Measurements from ENCODE around the gene ZDHHC1. TPM values are rescaled to one million over a fixed set of nuclear protein-coding genes. Genes with fewer than 3 reads are reported as not detected.

ZDHHC1 gene
- total RNA-seq, 5 donors from 2014 or later (not counting 1 experiment from before 2014, with no cell fraction given), result 0.26 to 0.85 (median 0.47) TPM; not detected in 1

DNA sequence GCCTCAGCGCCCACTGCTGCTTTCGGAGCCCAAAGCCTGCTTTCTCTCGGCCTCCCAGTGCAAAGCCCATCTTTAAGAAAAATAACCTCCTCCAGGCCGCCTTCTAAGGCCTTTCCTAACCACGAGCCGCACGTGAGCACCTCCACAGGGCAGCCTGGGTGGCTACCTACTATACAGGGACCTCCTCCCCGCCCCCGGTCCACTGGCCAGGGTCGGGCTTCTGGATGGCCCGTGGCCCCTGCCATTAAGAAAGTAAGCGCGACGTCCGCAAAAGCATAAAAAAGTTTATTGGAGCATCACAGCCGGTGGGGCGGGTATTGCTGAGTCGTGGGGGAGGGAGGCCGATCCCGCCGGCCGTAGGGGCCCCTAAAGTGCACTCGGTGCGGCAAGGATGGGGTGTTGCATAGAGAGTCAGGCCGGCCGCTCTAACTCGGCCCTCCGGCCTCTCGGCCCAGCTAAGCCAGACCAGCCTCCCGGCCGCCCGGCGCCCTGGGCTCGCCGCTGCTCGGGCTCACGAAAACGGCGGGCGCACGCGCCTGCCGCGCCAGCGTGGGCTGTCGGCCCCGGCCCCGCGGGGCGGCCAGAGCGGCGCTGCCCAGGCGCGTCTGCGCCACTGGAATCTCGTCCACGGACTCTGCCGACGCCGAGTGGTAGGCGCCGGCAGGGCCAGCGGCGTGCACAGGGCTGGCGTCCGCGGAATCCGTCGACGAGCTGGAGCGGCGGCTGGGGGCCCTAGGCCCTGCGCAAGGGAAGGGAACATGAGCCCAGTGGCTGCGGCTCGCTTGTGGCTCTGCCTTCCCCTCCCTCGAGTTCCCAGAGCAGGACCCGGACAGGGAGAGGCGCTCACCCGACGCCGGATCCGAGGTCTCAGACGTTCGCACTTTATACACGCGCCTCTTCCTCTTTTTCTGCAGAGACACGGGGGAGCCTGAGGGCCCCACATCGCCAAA, 21.8 kb downstream of the ZDHHC1 start:
- H3K4me3 ChIP-seq (ENCODE audit: control insufficient read depth in 1 of 2, extremely low read depth in 1 of 2, low read length in 1 of 2), result peak overlapping the region in 1 of 2 donors; percentile 29

DNA sequence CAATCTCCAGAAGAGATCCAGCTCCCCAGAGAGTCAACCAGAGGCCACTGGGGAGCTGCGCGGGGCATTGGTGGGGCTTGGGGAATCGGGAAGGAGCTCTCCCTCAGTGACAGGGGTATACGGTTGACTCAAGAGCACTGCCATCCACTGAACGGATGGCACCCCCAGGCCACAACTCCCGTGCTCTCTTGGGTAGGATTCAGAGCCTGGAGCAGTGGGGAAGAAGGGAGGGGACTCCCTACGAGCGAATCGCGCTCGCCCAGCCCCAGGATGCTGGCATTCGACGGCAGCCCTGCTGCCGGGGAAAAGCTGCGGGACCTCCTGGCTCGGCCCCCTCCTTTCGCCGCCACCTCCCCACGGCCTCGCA, 22.5 kb downstream of the ZDHHC1 start:
- POLR2A ChIA-PET, result no interaction called here
- H3K9me3 Mint-ChIP-seq, result no peaks in the 10 kb centered on the region
- peak overlapping the region in 1 of 2 donors; percentile 29 for H3K4me3 ChIP-seq (ENCODE audit: control insufficient read depth in 1 of 2, extremely low read depth in 1 of 2, low read length in 1 of 2)
- peaks cover 0 to 22% of the 10 kb centered on the region in 2 experiments for H3K4me1 ChIP-seq (ENCODE audit: control insufficient read depth in 1 of 2, extremely low read depth in 1 of 2, insufficient read depth in 2 of 2, low read length in 2 of 2)
- no peaks in the 10 kb centered on the region for H3K36me3 Mint-ChIP-seq
- no peaks in the 10 kb centered on the region for H3K9me3 ChIP-seq
- CTCF ChIA-PET, result no interaction called here
- ATAC-seq (replicated peaks in 1 of 4), result peak in 2 of 4 experiments; percentile 18 to 32
- H3K27me3 Mint-ChIP-seq, result peaks cover 32 to 47% of the 10 kb centered on the region in 2 donors
- peaks cover 0 to 74% of the 10 kb centered on the region in 2 experiments for H3K27me3 ChIP-seq (replicated peaks in 1 of 2; ENCODE audit: control insufficient read depth in 2 of 2, extremely low read depth in 1 of 2, insufficient read depth in 2 of 2, low read length in 1 of 2)
- 17% methylated on average over 19 of the region's 20 CpGs for WGBS (ENCODE audit: insufficient coverage)
- no peak overlapping the region for H3K27ac ChIP-seq (ENCODE audit: low read length)
- no peaks in the 10 kb centered on the region for H3K36me3 ChIP-seq (ENCODE audit: control insufficient read depth in 2 of 2, extremely low read depth in 1 of 2, insufficient read depth in 1 of 2, low read length in 1 of 2)
- H3K4me1 Mint-ChIP-seq, result peaks cover 7 to 8% (median 8%) of the 10 kb centered on the region in 3 donors
- DNase-seq, result no peak
- no peak overlapping the region for H3K27ac Mint-ChIP-seq
- H3K4me3 Mint-ChIP-seq, result peak overlapping the region; percentile 47 to 71 (median 50)

More for the DNA sequence above, 21.8 kb downstream of the ZDHHC1 start:
- ChIA-PET CTCF (no interaction called here), POLR2A (no interaction called here)
- Histone ChIP-seq H3K36me3 (ENCODE audit: control insufficient read depth in 2 of 2, extremely low read depth in 1 of 2, insufficient read depth in 1 of 2, low read length in 1 of 2) (no peaks in the 10 kb centered on the region), H3K27ac (ENCODE audit: low read length) (no peak overlapping the region), H3K4me1 (ENCODE audit: control insufficient read depth in 1 of 2, extremely low read depth in 1 of 2, insufficient read depth in 2 of 2, low read length in 2 of 2) (peaks cover 0 to 25% of the 10 kb centered on the region in 2 experiments), H3K27me3 (replicated peaks in 1 of 2; ENCODE audit: control insufficient read depth in 2 of 2, extremely low read depth in 1 of 2, insufficient read depth in 2 of 2, low read length in 1 of 2) (peaks cover 0 to 79% of the 10 kb centered on the region in 2 experiments), H3K9me3 (no peaks in the 10 kb centered on the region)
- ATAC-seq (replicated peaks in 1 of 4), result peak; percentile 9 to 23 (median 18)
- H3K36me3 Mint-ChIP-seq, result no peaks in the 10 kb centered on the region
- H3K9me3 Mint-ChIP-seq, result no peaks in the 10 kb centered on the region
- H3K4me3 Mint-ChIP-seq, result peak overlapping the region; percentile 47 to 71 (median 50)
- H3K4me1 Mint-ChIP-seq, result peaks cover 7 to 8% (median 8%) of the 10 kb centered on the region in 3 donors
- H3K27ac Mint-ChIP-seq, result no peak overlapping the region
- WGBS (ENCODE audit: insufficient coverage), result 7% methylated on average over 80 of the region's 88 CpGs
- peak in 2 of 35 experiments; percentile 12 for DNase-seq
- peaks cover 32 to 47% of the 10 kb centered on the region in 2 donors for H3K27me3 Mint-ChIP-seq

DNA sequence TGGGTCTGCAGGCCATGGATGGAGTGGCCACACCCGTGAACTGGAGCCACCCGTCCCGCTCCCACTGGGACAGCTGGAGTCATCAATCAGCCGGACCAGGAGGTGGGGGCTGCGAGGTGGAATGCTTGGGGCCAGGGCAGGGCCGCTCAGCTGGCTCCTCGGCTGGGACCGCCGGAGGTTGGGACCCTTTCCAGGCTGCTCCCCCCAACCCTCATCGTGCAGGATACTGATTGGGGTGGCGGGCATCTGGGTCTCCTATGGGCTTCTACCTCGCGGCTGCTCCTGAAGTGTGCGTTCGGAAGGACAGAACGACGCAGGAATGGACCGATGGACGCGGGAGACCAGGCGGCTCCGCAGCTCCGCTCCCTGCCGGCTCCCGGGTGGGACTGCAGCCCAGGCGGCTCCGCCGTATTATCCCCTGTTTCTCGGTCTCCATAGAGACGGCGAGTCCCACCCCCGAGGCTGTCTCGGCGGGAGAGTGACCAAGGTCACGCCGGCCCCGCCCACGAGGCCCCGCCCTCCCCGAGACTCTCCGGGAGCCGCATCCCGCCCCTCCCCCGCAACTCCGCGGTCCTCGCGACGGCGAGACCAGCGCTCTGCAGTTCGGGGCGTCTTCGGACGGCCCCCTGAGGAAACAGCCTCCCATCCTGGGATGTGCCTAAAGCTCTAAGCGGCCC, 23.0 kb downstream of the ZDHHC1 start, which contains the start of gene TPPP3:
Gene TPPP3, minus strand, starts transcription at position 388 of the 677 bp plus-strand sequence. CDS start 2,387 bp downstream, outside the sequence.
- Mint-ChIP-seq H3K27me3 (peaks cover 30 to 45% of the 10 kb centered on the region in 2 donors), H3K36me3 (no peaks in the 10 kb centered on the region), H3K9me3 (no peaks in the 10 kb centered on the region), H3K4me3 (peak within 1 kb of the TSS; percentile 47 to 71 (median 50)), H3K27ac (no peak within 1 kb of the TSS), H3K4me1 (peaks cover 7 to 8% (median 8%) of the 10 kb centered on the region in 3 donors)
- Histone ChIP-seq H3K4me3 (ENCODE audit: control insufficient read depth in 1 of 2, extremely low read depth in 1 of 2, low read length in 1 of 2) (peak within 1 kb of the TSS in 1 of 2 donors; percentile 29), H3K27me3 (replicated peaks in 1 of 2; ENCODE audit: control insufficient read depth in 2 of 2, extremely low read depth in 1 of 2, insufficient read depth in 2 of 2, low read length in 1 of 2) (peaks cover 0 to 69% of the 10 kb centered on the region in 2 experiments), H3K9me3 (no peaks in the 10 kb centered on the region), H3K4me1 (ENCODE audit: control insufficient read depth in 1 of 2, extremely low read depth in 1 of 2, insufficient read depth in 2 of 2, low read length in 2 of 2) (peaks cover 0 to 22% of the 10 kb centered on the region in 2 experiments), H3K36me3 (ENCODE audit: control insufficient read depth in 2 of 2, extremely low read depth in 1 of 2, insufficient read depth in 1 of 2, low read length in 1 of 2) (no peaks in the 10 kb centered on the region), H3K27ac (ENCODE audit: low read length) (no peak within 1 kb of the TSS)
- ChIA-PET POLR2A (no interaction called here), CTCF (no interaction called here)
- WGBS (ENCODE audit: insufficient coverage), result 16% methylated on average over 48 of the region's 56 CpGs
- DNase-seq (peak in 17 of 35 experiments; percentile 12 to 54 (median 24)), ATAC-seq (replicated peaks in 1 of 4) (peak; percentile 29 to 74 (median 34))

DNA sequence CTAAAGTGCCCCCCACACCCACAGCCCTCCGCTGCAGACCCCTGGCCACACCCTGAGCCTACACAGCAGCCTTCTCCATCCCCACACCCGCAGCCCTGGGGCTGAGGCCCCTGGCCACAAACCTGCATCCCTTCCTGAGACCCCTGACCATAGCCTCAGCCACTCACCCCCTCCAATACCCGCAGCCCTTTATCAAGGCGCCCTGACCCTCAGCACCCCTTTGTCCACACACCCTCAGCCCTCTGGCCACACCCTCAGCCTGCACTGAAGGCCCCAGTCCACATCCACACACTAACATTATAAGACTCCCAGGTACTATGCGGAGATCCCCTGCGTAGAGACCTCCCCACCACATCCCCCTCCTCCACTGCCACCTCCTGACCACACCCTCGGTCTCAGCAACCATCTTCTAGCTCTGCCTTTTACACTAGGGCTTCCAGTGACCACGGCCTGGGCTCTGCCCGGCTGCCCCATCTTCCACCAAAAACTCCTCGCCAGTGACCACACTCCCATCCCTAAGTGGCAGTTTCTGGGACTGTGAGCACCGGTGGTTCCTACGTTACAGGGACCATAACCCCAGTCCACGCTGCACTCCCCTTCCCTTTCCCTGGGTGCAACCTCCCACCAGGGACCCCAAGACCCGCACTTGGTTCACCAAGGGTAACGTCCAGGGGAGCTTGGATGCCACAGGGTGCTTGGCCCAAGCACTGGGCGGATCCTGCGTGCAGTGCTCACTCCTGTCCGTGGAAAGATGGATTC, 23.8 kb downstream of the ZDHHC1 start:
- no peak overlapping the region for H3K27ac ChIP-seq (ENCODE audit: low read length)
- no peak overlapping the region for H3K4me3 ChIP-seq (ENCODE audit: control insufficient read depth in 1 of 2, extremely low read depth in 1 of 2, low read length in 1 of 2)
- DNase-seq (no peak), ATAC-seq (replicated peaks in 1 of 4) (no peak)
- WGBS (ENCODE audit: insufficient coverage), result 87% methylated on average over 18 of the region's 18 CpGs
- no peaks in the 10 kb centered on the region for H3K36me3 ChIP-seq (ENCODE audit: control insufficient read depth in 2 of 2, extremely low read depth in 1 of 2, insufficient read depth in 1 of 2, low read length in 1 of 2)
- H3K27me3 ChIP-seq (replicated peaks in 1 of 2; ENCODE audit: control insufficient read depth in 2 of 2, extremely low read depth in 1 of 2, insufficient read depth in 2 of 2, low read length in 1 of 2), result peaks cover 0 to 61% of the 10 kb centered on the region in 2 experiments
- Mint-ChIP-seq H3K36me3 (no peaks in the 10 kb centered on the region), H3K4me1 (peaks cover 7 to 8% (median 8%) of the 10 kb centered on the region in 3 donors), H3K27ac (no peak overlapping the region), H3K9me3 (no peaks in the 10 kb centered on the region), H3K4me3 (peak overlapping the region in 1 of 3 donors; percentile 32), H3K27me3 (peaks cover 27 to 43% of the 10 kb centered on the region in 2 donors)
- ChIA-PET POLR2A (no interaction called here), CTCF (interaction anchor here in 1 of 2 donors (0.6 kb wide), 1 partner anchor 124 kb away, joined by 6 read pairs; no protein-coding TSS in a partner anchor)
- H3K4me1 ChIP-seq (ENCODE audit: control insufficient read depth in 1 of 2, extremely low read depth in 1 of 2, insufficient read depth in 2 of 2, low read length in 2 of 2), result peaks cover 0 to 22% of the 10 kb centered on the region in 2 experiments
- H3K9me3 ChIP-seq, result no peaks in the 10 kb centered on the region

DNA sequence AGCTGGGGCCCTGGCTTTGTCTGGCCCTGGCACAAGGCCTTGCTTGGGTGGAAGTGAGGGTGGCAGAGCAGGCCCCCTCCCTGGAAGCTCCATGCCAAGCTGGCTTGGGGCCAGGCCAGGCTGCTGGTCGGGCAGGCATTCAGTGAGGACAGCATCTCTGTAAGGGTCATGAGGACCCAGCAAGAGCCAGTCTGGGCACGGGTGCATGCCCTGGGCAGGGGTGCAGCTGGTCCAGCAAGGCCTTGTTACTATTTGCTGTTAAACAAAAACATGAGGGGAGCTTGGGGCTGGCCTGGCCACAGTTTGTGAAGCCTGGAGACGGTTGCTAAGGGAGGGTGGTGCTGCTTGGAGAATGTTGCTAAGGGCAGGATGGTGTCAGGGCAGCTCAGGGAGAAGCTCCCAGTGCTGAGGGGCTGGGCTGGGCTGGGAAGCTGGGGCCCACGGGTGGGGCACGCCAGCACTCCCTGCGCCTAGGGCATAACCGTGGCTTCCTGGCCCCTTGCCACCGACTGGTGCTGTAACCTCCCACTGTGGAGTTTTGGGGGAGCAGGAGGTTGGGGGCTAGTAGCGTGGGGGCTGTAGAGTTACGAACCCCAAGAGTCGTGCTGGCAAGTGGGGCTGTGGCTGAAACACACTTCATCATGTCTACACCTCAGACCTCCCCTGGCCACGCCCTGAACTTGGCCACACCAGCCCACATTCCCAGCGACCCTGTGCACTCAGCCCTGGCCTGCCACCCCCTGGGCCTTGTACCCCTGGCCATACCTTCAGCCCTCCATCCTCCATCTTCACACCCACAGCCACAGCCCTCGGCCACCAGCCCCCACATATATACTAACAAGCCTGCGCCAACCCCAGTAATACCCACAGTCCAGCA, 24.6 kb downstream of the ZDHHC1 start:
- H3K4me1 Mint-ChIP-seq, result peaks cover 7 to 8% (median 8%) of the 10 kb centered on the region in 3 donors
- no peak for DNase-seq
- Histone ChIP-seq H3K4me3 (ENCODE audit: control insufficient read depth in 1 of 2, extremely low read depth in 1 of 2, low read length in 1 of 2) (no peak overlapping the region), H3K9me3 (no peaks in the 10 kb centered on the region), H3K27ac (ENCODE audit: low read length) (no peak overlapping the region), H3K4me1 (ENCODE audit: control insufficient read depth in 1 of 2, extremely low read depth in 1 of 2, insufficient read depth in 2 of 2, low read length in 2 of 2) (peaks cover 0 to 22% of the 10 kb centered on the region in 2 experiments), H3K36me3 (ENCODE audit: control insufficient read depth in 2 of 2, extremely low read depth in 1 of 2, insufficient read depth in 1 of 2, low read length in 1 of 2) (no peaks in the 10 kb centered on the region), H3K27me3 (replicated peaks in 1 of 2; ENCODE audit: control insufficient read depth in 2 of 2, extremely low read depth in 1 of 2, insufficient read depth in 2 of 2, low read length in 1 of 2) (peaks cover 0 to 53% of the 10 kb centered on the region in 2 experiments)
- H3K27ac Mint-ChIP-seq, result no peak overlapping the region
- H3K4me3 Mint-ChIP-seq, result peak overlapping the region in 1 of 3 donors; percentile 32
- ChIA-PET CTCF (interaction anchor here (0.6 kb wide), 2 partner anchors 89 to 123 kb away, joined by 4 to 6 read pairs; no protein-coding TSS in a partner anchor), POLR2A (no interaction called here)
- H3K36me3 Mint-ChIP-seq, result no peaks in the 10 kb centered on the region
- no peaks in the 10 kb centered on the region for H3K9me3 Mint-ChIP-seq
- no peak for ATAC-seq (replicated peaks in 1 of 4)
- WGBS (ENCODE audit: insufficient coverage), result 68% methylated on average over 12 of the region's 15 CpGs
- H3K27me3 Mint-ChIP-seq, result peaks cover 22 to 38% of the 10 kb centered on the region in 2 donors
